Activated T-helper 2 cell treated with anti-CD3 and anti-CD28 coated beads, Interferon-gamma antibody, Interleukin-2, Interleukin-4, amounts not matched to agents 10 μg/mL and 5 μg/mL and 100 μg/mL, durations not matched to agents 14 hours and 24 hours and 36 hours (primary cell): Measurements from ENCODE around the gene SFR1. TPM values are rescaled to one million over a fixed set of nuclear protein-coding genes. Genes with fewer than 3 reads are reported as not detected.

Experiments used
- DNase-seq: peaks from one replicate; pipeline ENCODE4 v3.0.0; 2021; ENCODE audit warnings: low spot score
- H3K27ac Mint-ChIP-seq: one replicate; pipeline ENCODE4 v1.8.0; 2021; ENCODE audit warnings: mixed read lengths
- H3K27me3 Mint-ChIP-seq: one replicate; pipeline ENCODE4 v1.8.0; 2021; ENCODE audit warnings: low read depth, mixed read lengths
- H3K36me3 Mint-ChIP-seq: one replicate; pipeline ENCODE4 v1.8.0; 2021; ENCODE audit warnings: low read depth, mixed read lengths
- H3K4me1 Mint-ChIP-seq: one replicate; pipeline ENCODE4 v1.8.0; 2021; ENCODE audit warnings: low read depth, mixed read lengths
- H3K4me3 Mint-ChIP-seq: one replicate; pipeline ENCODE4 v1.8.0; 2021; ENCODE audit warnings: low read depth, mild to moderate bottlenecking, moderate library complexity, mixed read lengths
- H3K9me3 Mint-ChIP-seq: one replicate; pipeline ENCODE4 v1.8.0; 2021; ENCODE audit warnings: mixed read lengths
- intact Hi-C: fragments of 100-400 bp; cut with micrococcal nuclease; formaldehyde crosslinking; loops from one replicate; pipeline ENCODE4 v1.15.1; 2023
- total RNA-seq: library from RNA; stranded (reverse); gene quantifications from 2 replicates; pipeline ENCODE4 v1.2.3, GENCODE V29; 2022

Gene SFR1
- total RNA-seq, 1 donor from 2014 or later: 12.0 TPM

- peaks cover 5% of the 10 kb centered on the region for H3K4me1 Mint-ChIP-seq
- H3K27me3 Mint-ChIP-seq: peaks cover 7% of the 10 kb centered on the region
- H3K36me3 Mint-ChIP-seq: no peaks in the 10 kb centered on the region
- no peak for DNase-seq
- H3K9me3 Mint-ChIP-seq: peaks cover 11% of the 10 kb centered on the region
- H3K27ac Mint-ChIP-seq: no peak overlapping the region
- no peak overlapping the region for H3K4me3 Mint-ChIP-seq
- intact Hi-C loops: no loop called here
These were observed 29.2 kb upstream of the SFR1 start for GRCh38 chr10:104092749-104093148.

- peaks cover 11% of the 10 kb centered on the region for H3K27me3 Mint-ChIP-seq
- no peak overlapping the region for H3K4me3 Mint-ChIP-seq
- intact Hi-C loops: no loop called here
- no peaks in the 10 kb centered on the region for H3K36me3 Mint-ChIP-seq
- H3K9me3 Mint-ChIP-seq: peaks cover 11% of the 10 kb centered on the region
- peaks cover 7% of the 10 kb centered on the region for H3K4me1 Mint-ChIP-seq
- H3K27ac Mint-ChIP-seq: no peak overlapping the region
- no peak for DNase-seq
These were observed 25.3 kb upstream of the SFR1 start for GRCh38 chr10:104096692-104097091.

DNA sequence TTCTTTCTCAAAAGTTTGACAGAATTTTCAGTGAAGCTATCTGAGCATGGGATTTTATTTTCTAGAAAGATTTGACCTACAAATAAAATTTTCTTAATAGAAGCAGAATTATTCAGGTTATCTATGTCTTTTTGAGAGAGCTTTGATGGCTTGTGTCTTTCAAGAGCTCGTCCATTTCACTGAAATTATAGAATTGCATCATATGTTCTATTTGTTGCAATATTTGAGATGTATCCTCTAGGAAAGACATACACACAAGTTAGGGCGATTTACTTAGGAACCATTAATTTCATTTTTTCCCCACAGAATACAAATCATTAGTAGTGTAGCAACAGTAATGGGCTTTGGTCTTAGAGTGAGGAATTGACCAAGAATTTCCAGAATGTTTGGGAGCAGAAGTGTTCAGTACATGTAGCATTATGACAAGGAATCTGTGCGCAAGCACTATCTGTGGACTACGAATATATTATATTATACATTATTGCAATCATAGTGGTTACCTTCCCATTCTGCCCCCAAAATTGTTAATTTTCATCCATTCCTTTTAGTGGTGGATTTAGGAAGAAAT lies 23.5 kb upstream of the SFR1 start:
- no peaks in the 10 kb centered on the region for H3K36me3 Mint-ChIP-seq

GRCh38 chr10:104099269-104099668 lies 22.7 kb upstream of the SFR1 start:
- Mint-ChIP-seq H3K27ac (no peak overlapping the region), H3K4me3 (no peak overlapping the region), H3K9me3 (peaks cover 11% of the 10 kb centered on the region), H3K36me3 (no peaks in the 10 kb centered on the region), H3K27me3 (peaks cover 20% of the 10 kb centered on the region), H3K4me1 (peaks cover 2% of the 10 kb centered on the region)
- intact Hi-C loops: no loop called here
- no peak for DNase-seq

More for the DNA sequence above, 23.5 kb upstream of the SFR1 start:
- Mint-ChIP-seq H3K27ac (no peak overlapping the region), H3K4me1 (peaks cover 7% of the 10 kb centered on the region), H3K27me3 (peaks cover 20% of the 10 kb centered on the region), H3K4me3 (no peak overlapping the region), H3K9me3 (peaks cover 11% of the 10 kb centered on the region)
- DNase-seq: no peak
- intact Hi-C loops: no loop called here

DNA sequence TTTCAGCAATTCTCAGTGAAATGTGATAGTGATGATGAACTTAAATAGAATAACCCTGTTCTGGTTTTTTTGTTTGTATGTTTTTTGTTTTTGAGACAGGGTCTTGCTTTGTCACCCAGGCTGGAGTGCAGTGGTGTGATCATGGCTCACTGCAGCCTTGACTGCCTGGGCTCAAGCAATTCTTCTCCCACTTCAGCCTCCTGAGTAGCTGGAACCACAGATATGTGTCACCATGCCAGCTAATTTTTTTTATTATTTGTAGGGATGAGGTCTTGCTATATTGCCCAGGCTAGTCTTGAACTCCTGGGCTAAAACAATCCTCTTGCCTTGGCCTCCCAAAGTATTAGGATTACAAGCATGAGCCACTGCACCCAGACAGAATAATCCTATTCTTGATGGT lies 22.0 kb upstream of the SFR1 start:
- DNase-seq: no peak
- no peaks in the 10 kb centered on the region for H3K36me3 Mint-ChIP-seq
- no peak overlapping the region for H3K27ac Mint-ChIP-seq
- intact Hi-C loops: no loop called here
- peaks cover 9% of the 10 kb centered on the region for H3K4me1 Mint-ChIP-seq
- H3K27me3 Mint-ChIP-seq: peaks cover 20% of the 10 kb centered on the region
- no peak overlapping the region for H3K4me3 Mint-ChIP-seq
- peaks cover 11% of the 10 kb centered on the region for H3K9me3 Mint-ChIP-seq

- intact Hi-C loops: no loop called here
- Mint-ChIP-seq H3K4me3 (no peak overlapping the region), H3K27ac (no peak overlapping the region), H3K9me3 (peaks cover 11% of the 10 kb centered on the region), H3K4me1 (peaks cover 10% of the 10 kb centered on the region), H3K36me3 (no peaks in the 10 kb centered on the region), H3K27me3 (peaks cover 20% of the 10 kb centered on the region)
- no peak for DNase-seq
These were observed 21.2 kb upstream of the SFR1 start for GRCh38 chr10:104100795-104101194.

- DNase-seq: no peak
- H3K4me1 Mint-ChIP-seq: peaks cover 12% of the 10 kb centered on the region
- peaks cover 20% of the 10 kb centered on the region for H3K27me3 Mint-ChIP-seq
- intact Hi-C loops: no loop called here
- peaks cover 5% of the 10 kb centered on the region for H3K9me3 Mint-ChIP-seq
- no peaks in the 10 kb centered on the region for H3K36me3 Mint-ChIP-seq
- H3K4me3 Mint-ChIP-seq: no peak overlapping the region
- H3K27ac Mint-ChIP-seq: no peak overlapping the region
These were observed 20.1 kb upstream of the SFR1 start for GRCh38 chr10:104101902-104102301.

DNA sequence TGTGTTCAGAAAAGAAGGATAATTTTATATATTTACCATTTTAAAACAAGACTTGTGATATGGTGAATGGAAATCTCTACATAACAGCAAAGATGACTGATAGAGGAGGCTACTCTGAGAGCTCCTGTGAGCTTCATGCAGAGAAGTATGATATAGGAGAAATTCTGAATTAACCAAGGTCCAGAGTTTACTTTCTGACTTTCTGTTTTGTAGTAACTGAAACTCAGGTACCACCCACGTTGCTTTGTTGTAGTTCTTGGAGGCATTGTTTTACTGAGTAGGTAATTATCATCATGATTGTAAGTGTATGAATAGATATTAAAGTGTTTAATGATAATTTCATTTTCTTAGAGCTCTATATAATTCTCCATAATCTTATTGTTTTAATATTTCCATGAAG lies 18.0 kb upstream of the SFR1 start:
- H3K4me1 Mint-ChIP-seq: peaks cover 12% of the 10 kb centered on the region
- peaks cover 18% of the 10 kb centered on the region for H3K27me3 Mint-ChIP-seq
- intact Hi-C loops: no loop called here
- DNase-seq: no peak
- no peaks in the 10 kb centered on the region for H3K9me3 Mint-ChIP-seq
- no peak overlapping the region for H3K4me3 Mint-ChIP-seq
- H3K36me3 Mint-ChIP-seq: no peaks in the 10 kb centered on the region
- no peak overlapping the region for H3K27ac Mint-ChIP-seq

DNA sequence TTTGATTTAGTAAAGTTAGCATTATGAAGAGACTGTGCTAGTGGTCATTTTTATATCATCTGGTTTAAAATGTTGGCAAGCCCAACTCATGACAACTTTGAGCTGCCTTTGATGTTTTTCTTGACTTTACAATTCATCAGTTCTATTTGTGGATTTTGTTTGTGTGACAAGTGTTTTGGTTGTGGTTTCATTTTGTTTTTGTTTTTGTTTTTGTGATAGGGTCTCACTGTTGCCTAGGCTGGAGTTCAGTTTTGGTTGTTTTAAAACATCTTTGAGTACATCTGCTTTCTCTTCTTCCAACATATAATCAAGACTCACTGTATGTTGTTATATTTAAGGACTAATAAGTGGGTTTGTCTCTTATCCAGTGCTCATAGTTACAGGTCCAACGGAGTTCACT lies 17.6 kb upstream of the SFR1 start:
- Mint-ChIP-seq H3K36me3 (no peaks in the 10 kb centered on the region), H3K27me3 (peaks cover 16% of the 10 kb centered on the region), H3K4me3 (no peak overlapping the region), H3K9me3 (no peaks in the 10 kb centered on the region), H3K4me1 (peaks cover 11% of the 10 kb centered on the region), H3K27ac (no peak overlapping the region)
- intact Hi-C loops: no loop called here
- no peak for DNase-seq

DNA sequence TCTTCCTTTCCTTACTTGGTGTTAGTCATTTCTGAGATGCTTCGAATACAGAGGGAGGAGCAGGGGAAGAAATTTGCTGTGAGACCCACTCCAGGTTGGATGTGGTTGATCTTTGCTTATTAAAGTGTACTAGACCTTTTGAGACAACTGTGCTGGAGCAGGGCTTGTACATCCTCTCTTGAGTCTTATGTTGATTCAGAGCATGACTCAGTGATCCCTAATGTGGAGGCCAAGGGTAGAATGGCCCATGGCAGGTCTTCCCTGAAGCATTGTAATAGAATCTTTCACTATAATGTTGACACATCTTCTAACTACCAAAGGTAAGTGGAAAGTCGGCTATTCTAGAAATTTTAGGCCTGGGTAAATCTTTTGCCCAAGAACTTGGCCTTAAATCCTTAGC lies 17.0 kb upstream of the SFR1 start:
- intact Hi-C loops: no loop called here
- H3K36me3 Mint-ChIP-seq: no peaks in the 10 kb centered on the region
- H3K4me3 Mint-ChIP-seq: no peak overlapping the region
- peaks cover 16% of the 10 kb centered on the region for H3K27me3 Mint-ChIP-seq
- H3K4me1 Mint-ChIP-seq: peaks cover 15% of the 10 kb centered on the region
- H3K9me3 Mint-ChIP-seq: no peaks in the 10 kb centered on the region
- DNase-seq: no peak
- H3K27ac Mint-ChIP-seq: no peak overlapping the region

- H3K9me3 Mint-ChIP-seq: no peaks in the 10 kb centered on the region
- peaks cover 9% of the 10 kb centered on the region for H3K27me3 Mint-ChIP-seq
- intact Hi-C loops: loop anchor here (1.0 kb wide), 1 partner anchor 11 kb away; no protein-coding TSS in a partner anchor
- no peak overlapping the region for H3K4me3 Mint-ChIP-seq
- H3K4me1 Mint-ChIP-seq: peaks cover 19% of the 10 kb centered on the region
- no peak overlapping the region for H3K27ac Mint-ChIP-seq
- H3K36me3 Mint-ChIP-seq: no peaks in the 10 kb centered on the region
- DNase-seq: no peak
These were observed 11.9 kb upstream of the SFR1 start for GRCh38 chr10:104109908-104110662.

DNA sequence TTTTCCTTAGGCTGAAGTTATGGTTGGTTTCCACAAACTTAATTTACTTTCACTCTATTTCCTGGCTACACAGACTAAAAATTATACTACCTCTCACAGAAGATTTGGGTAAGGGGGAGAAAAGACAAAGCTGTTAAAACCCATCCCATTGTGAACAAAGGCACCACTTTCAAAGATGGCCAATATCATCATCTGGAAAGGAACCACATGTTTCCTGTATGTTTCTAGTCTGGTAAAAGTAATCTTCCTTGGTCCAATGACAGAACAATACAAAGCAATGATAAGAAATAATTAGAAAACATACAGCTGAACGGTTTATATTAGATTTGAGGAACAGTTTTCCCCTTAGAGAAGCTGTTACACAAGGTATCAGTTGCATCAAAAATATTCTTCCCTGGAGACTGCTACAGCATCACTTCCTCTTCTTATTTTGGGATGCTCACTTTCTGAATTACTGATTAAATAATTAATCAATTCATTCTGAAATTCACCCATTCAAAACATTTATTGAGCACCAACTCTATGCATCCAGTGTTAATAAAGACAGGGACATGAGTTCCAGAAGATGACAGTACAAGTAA lies 8.5 kb upstream of the SFR1 start:
- peaks cover 25% of the 10 kb centered on the region for H3K27me3 Mint-ChIP-seq
- H3K36me3 Mint-ChIP-seq: no peaks in the 10 kb centered on the region
- DNase-seq: no peak
- no peak overlapping the region for H3K27ac Mint-ChIP-seq
- H3K4me1 Mint-ChIP-seq: peaks cover 29% of the 10 kb centered on the region
- intact Hi-C loops: no loop called here
- no peak overlapping the region for H3K4me3 Mint-ChIP-seq
- no peaks in the 10 kb centered on the region for H3K9me3 Mint-ChIP-seq

GRCh38 chr10:104117839-104118323 lies 4.1 kb upstream of the SFR1 start:
- peaks cover 16% of the 10 kb centered on the region for H3K27me3 Mint-ChIP-seq
- no peak overlapping the region for H3K27ac Mint-ChIP-seq
- DNase-seq: no peak
- H3K4me3 Mint-ChIP-seq: no peak overlapping the region
- H3K36me3 Mint-ChIP-seq: no peaks in the 10 kb centered on the region
- H3K9me3 Mint-ChIP-seq: no peaks in the 10 kb centered on the region
- intact Hi-C loops: no loop called here
- peaks cover 36% of the 10 kb centered on the region for H3K4me1 Mint-ChIP-seq
